Lower lobe of right lung (tissue), 2 donors: ENCODE results near the gene SYDE2. TPM values are rescaled to one million over a fixed set of nuclear protein-coding genes. Genes with fewer than 3 reads are reported as not detected.
A peak's percentile ranks its signal among the peaks of the same experiment; 100 is the strongest.

ENCODE experiments used
- ATAC-seq, 2 donors: fragments of 200-7000 bp; cut with Tn5 transposase; one replicate each; pipeline ENCODE4 v1.9.1; 2020 to 2022; ENCODE audit warnings: mild to moderate bottlenecking in 2 of 2, moderate library complexity in 2 of 2
- DNase-seq: peaks from one replicate; pipeline ENCODE4 v3.0.0-alpha.2; 2020
- H3K27ac ChIP-seq: fragments of 200-600 bp; one replicate; pipeline ENCODE4 v1.8.0; 2022
- H3K27me3 ChIP-seq: fragments of 200-600 bp; one replicate; pipeline ENCODE4 v1.8.0; 2022; ENCODE audit warnings: low read depth
- H3K36me3 ChIP-seq: fragments of 200-600 bp; one replicate; pipeline ENCODE4 v1.8.0; 2022; ENCODE audit warnings: mild to moderate bottlenecking
- H3K4me1 ChIP-seq: fragments of 200-600 bp; one replicate; pipeline ENCODE4 v1.8.0; 2022
- H3K4me3 ChIP-seq: fragments of 200-600 bp; one replicate; pipeline ENCODE4 v1.8.0; 2022; ENCODE audit warnings: mild to moderate bottlenecking
- H3K9me3 ChIP-seq: fragments of 200-600 bp; one replicate; pipeline ENCODE4 v1.8.0; 2022
- intact Hi-C: fragments of 100-400 bp; cut with DNase I; formaldehyde crosslinking; loops from one replicate; pipeline ENCODE4 v1.11.0; 2022
- total RNA-seq: library from RNA; stranded (reverse); fragmentation: NEBNext Ultra II Directional; extraction: Animal tissue kit (Norgen Biotek cat#: 25700); gene quantifications from one replicate; pipeline ENCODE4 v1.2.1, GENCODE V29; 2021
- TF ChIP-seq, protein P1 (sequence below): fragments of 200-600 bp; IDR thresholded peaks from one replicate; pipeline ENCODE4 v1.8.0; 2022; ENCODE audit warnings: antibody characterized with exemption, mild to moderate bottlenecking
- donor health status: DM: no; HTN: yes; CAD: no; lungs with severe emphysema.

The SYDE2 gene
- total RNA-seq, 1 donor from 2014 or later, result 21.3 TPM

DNA sequence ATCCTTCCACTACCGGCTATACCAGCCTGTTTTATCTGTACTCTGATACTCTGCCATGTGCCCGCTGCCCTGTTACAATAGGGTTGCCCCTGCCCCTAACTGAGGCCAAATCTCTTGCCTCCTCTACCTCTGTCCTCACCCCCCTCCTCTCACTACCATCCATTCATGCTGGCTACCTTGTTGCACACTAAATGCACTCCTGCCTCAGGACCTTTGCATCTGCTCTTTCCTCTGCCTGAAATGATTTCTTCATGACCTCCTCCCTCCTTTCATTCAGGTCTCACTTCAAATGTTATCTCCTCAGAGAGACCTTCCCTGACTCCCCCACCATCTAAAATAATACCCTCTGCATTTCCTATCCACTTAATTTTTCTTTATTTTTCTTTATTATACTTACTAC lies 7.7 kb upstream of the SYDE2 start:
- no peaks in the 10 kb centered on the region for H3K4me1 ChIP-seq
- DNase-seq, result no peak
- H3K27ac ChIP-seq, result no peak overlapping the region
- H3K36me3 ChIP-seq, result no peaks in the 10 kb centered on the region
- no peaks in the 10 kb centered on the region for H3K27me3 ChIP-seq
- no peak for ATAC-seq
- TF ChIP-seq, protein P1, sequence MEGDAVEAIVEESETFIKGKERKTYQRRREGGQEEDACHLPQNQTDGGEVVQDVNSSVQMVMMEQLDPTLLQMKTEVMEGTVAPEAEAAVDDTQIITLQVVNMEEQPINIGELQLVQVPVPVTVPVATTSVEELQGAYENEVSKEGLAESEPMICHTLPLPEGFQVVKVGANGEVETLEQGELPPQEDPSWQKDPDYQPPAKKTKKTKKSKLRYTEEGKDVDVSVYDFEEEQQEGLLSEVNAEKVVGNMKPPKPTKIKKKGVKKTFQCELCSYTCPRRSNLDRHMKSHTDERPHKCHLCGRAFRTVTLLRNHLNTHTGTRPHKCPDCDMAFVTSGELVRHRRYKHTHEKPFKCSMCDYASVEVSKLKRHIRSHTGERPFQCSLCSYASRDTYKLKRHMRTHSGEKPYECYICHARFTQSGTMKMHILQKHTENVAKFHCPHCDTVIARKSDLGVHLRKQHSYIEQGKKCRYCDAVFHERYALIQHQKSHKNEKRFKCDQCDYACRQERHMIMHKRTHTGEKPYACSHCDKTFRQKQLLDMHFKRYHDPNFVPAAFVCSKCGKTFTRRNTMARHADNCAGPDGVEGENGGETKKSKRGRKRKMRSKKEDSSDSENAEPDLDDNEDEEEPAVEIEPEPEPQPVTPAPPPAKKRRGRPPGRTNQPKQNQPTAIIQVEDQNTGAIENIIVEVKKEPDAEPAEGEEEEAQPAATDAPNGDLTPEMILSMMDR, result no peak
- H3K9me3 ChIP-seq, result no peaks in the 10 kb centered on the region
- intact Hi-C loops, result no loop called here
- no peak overlapping the region for H3K4me3 ChIP-seq

GRCh38 chr1:85203573-85204171 lies 2.9 kb upstream of the SYDE2 start:
- H3K27me3 ChIP-seq, result no peaks in the 10 kb centered on the region
- no peak for DNase-seq
- H3K4me1 ChIP-seq, result no peaks in the 10 kb centered on the region
- no peaks in the 10 kb centered on the region for H3K36me3 ChIP-seq
- no peaks in the 10 kb centered on the region for H3K9me3 ChIP-seq
- ATAC-seq, result no peak
- TF ChIP-seq, protein P1, result no peak
- intact Hi-C loops, result no loop called here
- no peak overlapping the region for H3K27ac ChIP-seq
- no peak overlapping the region for H3K4me3 ChIP-seq

DNA sequence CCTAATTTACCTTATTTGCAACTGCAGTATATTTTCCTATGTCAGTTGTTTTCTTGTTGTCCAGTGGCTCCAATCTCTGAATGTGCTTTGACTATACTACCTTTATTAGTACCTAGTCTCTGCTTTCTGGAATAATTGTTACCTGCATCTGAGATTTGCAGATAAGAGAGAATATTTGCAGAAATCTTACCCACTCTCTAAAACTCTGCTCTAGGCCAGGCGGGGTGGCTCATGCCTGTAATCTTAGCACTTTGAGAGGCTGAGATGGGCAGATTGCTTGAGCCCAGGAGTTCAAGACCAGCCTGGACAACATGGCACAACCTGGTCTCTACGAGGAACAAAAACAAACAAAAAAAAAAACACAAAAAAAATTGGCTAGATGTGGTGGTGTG lies 2.0 kb upstream of the SYDE2 start:
- intact Hi-C loops, result no loop called here
- TF ChIP-seq, protein P1, result no peak
- Histone ChIP-seq H3K36me3 (no peaks in the 10 kb centered on the region), H3K27ac (no peak overlapping the region), H3K9me3 (no peaks in the 10 kb centered on the region), H3K27me3 (no peaks in the 10 kb centered on the region), H3K4me3 (peak overlapping the region; percentile 78), H3K4me1 (no peaks in the 10 kb centered on the region)
- no peak for ATAC-seq
- no peak for DNase-seq

- intact Hi-C loops, result no loop called here
- DNase-seq, result no peak
- Histone ChIP-seq H3K9me3 (no peaks in the 10 kb centered on the region), H3K27ac (peak overlapping the region; percentile 96), H3K36me3 (no peaks in the 10 kb centered on the region), H3K27me3 (no peaks in the 10 kb centered on the region), H3K4me3 (peak overlapping the region; percentile 78), H3K4me1 (no peaks in the 10 kb centered on the region)
- peak in 1 of 2 donors; percentile 7 for ATAC-seq
- TF ChIP-seq, protein P1, result no peak
Measured at GRCh38 chr1:85202092-85202863, 1.5 kb upstream of the SYDE2 start.

DNA sequence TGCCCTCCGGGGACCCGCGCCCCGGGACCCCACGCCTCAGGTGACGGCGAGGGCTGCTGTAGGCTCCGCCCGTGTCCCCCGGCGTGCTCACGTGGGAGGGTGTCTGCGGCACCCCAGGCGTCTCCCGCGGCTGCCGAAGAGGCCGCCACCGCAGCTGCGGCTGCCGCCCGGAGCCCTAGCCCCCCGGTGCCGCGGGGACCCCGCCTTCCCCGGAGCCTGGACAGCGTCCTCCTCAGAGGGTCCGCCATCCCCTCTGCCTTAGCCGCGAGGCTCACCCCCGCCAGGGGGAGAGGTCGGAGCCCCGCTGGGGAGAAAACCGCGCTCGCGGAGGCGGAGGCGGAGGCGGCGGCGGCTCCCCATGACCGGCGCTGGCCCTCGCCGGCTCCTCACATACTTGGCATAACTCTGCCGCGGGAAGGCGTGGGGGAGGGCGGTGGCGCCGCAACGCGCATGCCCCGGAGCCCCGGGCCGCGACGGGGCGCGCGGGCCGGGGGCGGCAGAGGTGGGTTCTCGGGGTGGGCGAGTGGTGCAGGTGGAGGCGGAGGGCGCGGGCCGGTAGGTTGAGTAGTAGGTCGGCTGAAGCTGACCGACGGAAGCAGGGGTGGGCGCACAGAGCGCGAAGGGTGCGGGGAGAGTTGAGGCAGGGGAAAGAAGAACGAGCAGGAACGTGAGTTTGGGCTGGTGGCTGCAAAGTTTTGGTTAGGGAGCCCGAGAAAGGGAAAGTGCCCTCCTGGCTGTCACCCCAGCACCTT lies 700 bp upstream of the SYDE2 start:
- peak overlapping the region; percentile 78 for H3K4me3 ChIP-seq
- intact Hi-C loops, result no loop called here
- DNase-seq, result peak; percentile 84
- H3K27me3 ChIP-seq, result no peaks in the 10 kb centered on the region
- H3K4me1 ChIP-seq, result no peaks in the 10 kb centered on the region
- peak; percentile 93 to 94 for ATAC-seq
- no peaks in the 10 kb centered on the region for H3K36me3 ChIP-seq
- TF ChIP-seq, protein P1, result no peak
- peak overlapping the region; percentile 96 for H3K27ac ChIP-seq
- no peaks in the 10 kb centered on the region for H3K9me3 ChIP-seq
